Bronchus fibroblast of lung (primary cell): ENCODE data around the gene LRP8. TPM values are rescaled to one million over a fixed set of nuclear protein-coding genes. Genes with fewer than 3 reads are reported as not detected.

Experiments used
- total RNA-seq: library from RNA; depleted of rRNA; stranded (reverse); fragments of >200 nt; gene quantifications from 2 replicates; pipeline ENCODE4 v1.2.3, GENCODE V29; 2015

Gene LRP8
- 20.0 and 22.4 TPM in 2 replicates for total RNA-seq

DNA sequence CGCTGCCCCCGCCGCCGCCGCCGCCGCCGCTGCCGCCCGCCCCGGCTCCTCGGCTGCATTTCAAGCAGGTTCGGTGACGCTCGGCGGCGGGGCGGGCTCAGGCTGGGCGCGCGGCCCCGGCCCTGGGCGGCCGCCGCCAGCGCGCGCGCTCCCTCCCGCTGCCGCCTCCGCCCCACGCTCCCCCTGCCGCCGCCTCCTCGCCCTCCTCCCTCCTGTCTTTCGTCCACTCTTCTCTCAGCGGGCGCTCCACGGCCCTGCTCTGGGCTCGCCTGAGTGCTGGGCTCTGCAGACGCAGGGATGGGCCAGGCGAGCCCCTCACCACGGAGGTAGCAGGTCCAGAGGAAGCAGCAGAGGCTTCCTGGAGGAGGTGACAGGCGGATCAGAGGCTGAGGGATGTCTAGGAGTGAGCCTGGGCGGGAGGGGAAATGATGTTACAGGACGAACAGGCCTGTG, at the start of gene LRP8:
Gene LRP8 (minus strand): TSS at position 62 of the 453 bp plus-strand sequence. CDS start 158 bp downstream, outside the sequence.

DNA sequence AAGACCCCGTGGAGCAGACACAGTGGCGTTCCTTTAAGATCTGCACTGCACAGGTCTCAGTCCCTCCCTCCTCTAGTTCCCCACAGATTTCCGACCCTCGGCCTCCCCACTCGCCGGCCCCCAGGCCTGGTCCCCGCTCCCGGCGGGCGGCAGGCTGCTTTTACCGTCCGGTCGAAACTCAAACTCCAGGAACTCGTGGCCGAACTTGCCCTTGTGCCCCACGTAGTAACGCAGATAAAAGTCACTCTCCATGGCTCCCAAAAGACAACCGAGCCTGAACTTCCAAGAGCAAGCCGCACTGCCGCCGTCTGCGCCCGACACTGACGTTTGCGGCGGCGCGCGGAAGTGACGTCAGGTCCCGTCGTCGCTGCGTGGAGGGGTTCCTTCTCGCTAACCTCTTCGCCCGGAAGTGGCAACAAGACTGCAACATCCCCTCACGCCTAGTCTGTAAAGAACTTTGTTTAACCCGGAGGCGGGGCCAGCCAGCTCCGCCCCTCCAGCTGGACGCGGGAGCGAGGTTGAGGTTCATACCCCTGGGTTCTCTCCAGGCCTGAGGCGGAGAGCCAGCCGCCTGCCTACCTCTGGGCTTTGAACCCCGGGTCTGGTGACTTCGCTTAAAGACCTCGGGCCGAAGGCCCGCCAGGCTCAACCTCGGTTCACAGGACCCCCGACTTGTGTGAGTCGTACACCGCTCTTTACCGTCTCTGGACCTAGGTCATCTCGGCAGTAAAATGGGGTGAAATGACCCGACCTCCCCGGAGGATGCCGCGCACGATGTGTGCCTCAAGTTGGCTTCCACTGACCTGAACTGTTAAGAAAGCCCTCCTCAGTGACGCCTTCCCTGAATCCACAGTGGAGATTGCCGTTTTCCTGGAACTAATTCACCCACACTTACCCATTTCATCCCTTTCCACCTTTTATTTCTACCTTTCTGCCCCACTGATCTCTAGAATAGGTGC, 89.4 kb downstream of the LRP8 start, which contains the start of gene MAGOH:
Gene MAGOH (minus strand): TSS at position 322 of the 959 bp plus-strand sequence. CDS start 70 bp downstream, at position 252.

GRCh38 chr1:53220171-53220961, 107.5 kb downstream of the LRP8 start, which contains the start of gene CZIB:
CZIB (minus strand) TSS chr1:53220634; CDS start chr1:53220575, 59 bp downstream.

DNA sequence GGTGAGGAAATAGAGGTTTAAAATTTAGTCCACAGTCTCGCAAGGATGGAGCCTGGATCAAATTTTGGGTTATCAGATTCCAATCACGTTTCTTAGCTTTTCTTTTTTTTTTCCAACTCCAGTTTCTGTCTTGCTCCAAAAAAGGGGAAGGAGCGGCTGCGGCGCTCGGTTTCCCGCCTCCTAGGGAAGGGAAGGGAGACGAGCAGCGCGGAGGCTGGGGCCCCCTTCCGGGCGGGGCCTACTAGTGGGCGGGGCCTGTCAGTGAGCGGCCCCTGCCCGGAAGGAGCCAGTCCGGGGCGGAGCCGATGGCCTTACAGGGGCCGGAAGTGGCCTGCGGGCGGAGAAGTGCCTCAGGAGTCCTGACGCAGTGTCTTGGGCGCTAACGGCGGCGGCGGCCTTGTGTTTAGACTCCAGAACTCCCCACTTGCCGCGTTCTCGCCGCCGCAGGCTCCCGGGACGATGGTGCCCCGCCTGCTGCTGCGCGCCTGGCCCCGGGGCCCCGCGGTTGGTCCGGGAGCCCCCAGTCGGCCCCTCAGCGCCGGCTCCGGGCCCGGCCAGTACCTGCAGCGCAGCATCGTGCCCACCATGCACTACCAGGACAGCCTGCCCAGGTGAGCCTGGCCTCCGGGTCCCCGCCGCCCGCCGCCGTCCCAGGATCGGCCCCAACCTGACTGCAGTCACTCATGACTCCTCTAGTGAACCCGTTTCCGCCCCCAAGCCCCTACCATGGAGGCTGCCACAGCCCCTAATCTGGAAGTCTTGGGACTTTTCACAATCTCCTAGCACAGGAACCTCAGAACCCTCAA, 131.2 kb downstream of the LRP8 start, which contains the start of gene CPT2:
Gene CPT2 (plus strand): TSS at position 340 of the 806 bp plus-strand sequence. CDS start 120 bp downstream, at position 460.

Other genes with a start within 250 kb of the LRP8 start
- not detected in 2 replicates for gene SLC1A7, start 185.4 kb downstream of the LRP8 start, total RNA-seq
- 15.8 and 19.7 TPM in 2 replicates for gene CPT2, start 131.2 kb downstream of the LRP8 start, total RNA-seq
- gene CZIB, start 107.4 kb downstream of the LRP8 start, total RNA-seq = 79.4 and 79.5 TPM in 2 replicates
- gene MAGOH, start 89.6 kb downstream of the LRP8 start, total RNA-seq = 35.0 and 39.5 TPM in 2 replicates
- gene DMRTB1, start 131.3 kb upstream of the LRP8 start, total RNA-seq = not detected in 2 replicates